ENCODE results near the gene VDR.

- TF ChIP-seq EZH2 (IDR thresholded peaks at IDR 0.05; ENCODE audit: borderline replicate concordance, insufficient read depth, low read depth, low read length, poor library complexity, severe bottlenecking): no peak
- no peak for TF ChIP-seq CTCF (IDR thresholded peaks at IDR 0.05)
Observed at GRCh38 chr12:47863467-47863866, 41.3 kb downstream of the VDR start.
